Erythroblast (primary cell): ENCODE measurements around the gene TRIO.

Source experiments
- GATA1 ChIP-seq: IDR thresholded peaks from 2 replicates; pipeline ENCODE4 v1.6.1; 2011; ENCODE audit warnings: low read depth, mild to moderate bottlenecking, control low read depth, low read length, moderate library complexity
- POLR2A ChIP-seq: IDR thresholded peaks from 2 replicates; pipeline ENCODE4 v1.6.1; 2011; ENCODE audit warnings: mild to moderate bottlenecking, low read length

GRCh38 chr5:14267166-14267838, 124.2 kb downstream of the TRIO start:
- TF ChIP-seq POLR2A: no peak
- no peak for TF ChIP-seq GATA1
